T-helper 2 cell treated with Interferon-gamma antibody and Interleukin-4, amounts not matched to agents 100 ng/mL and 5 ng/mL, for 36 hours (primary cell): ENCODE results near the gene EPN3. TPM values are rescaled to one million over a fixed set of nuclear protein-coding genes. Genes with fewer than 3 reads are reported as not detected.

Experiments used
- intact Hi-C: fragments of 100-400 bp; cut with micrococcal nuclease; formaldehyde crosslinking; loops from one replicate; pipeline ENCODE4 v1.15.1; 2023
- total RNA-seq: library from RNA; stranded (reverse); gene quantifications from 2 replicates; pipeline ENCODE4 v1.2.3, GENCODE V29; 2022

Gene EPN3
- total RNA-seq, 1 donor from 2014 or later, result not detected

- intact Hi-C loops, result no loop called here
These were observed 32.4 kb downstream of the EPN3 start for GRCh38 chr17:50564916-50565315.

GRCh38 chr17:50565402-50566350 lies 33.1 kb downstream of the EPN3 start:
- intact Hi-C loops, result no loop called here

- intact Hi-C loops, result no loop called here
These were observed 34.4 kb downstream of the EPN3 start for GRCh38 chr17:50566886-50567285.

GRCh38 chr17:50568659-50569058 lies 36.1 kb downstream of the EPN3 start:
- intact Hi-C loops, result no loop called here

GRCh38 chr17:50569592-50569991 lies 37.1 kb downstream of the EPN3 start:
- intact Hi-C loops, result no loop called here

GRCh38 chr17:50570032-50570431 lies 37.5 kb downstream of the EPN3 start:
- intact Hi-C loops, result no loop called here

- intact Hi-C loops, result no loop called here
These were observed 38.0 kb downstream of the EPN3 start for GRCh38 chr17:50570528-50570927.

GRCh38 chr17:50571681-50572080 lies 39.1 kb downstream of the EPN3 start:
- intact Hi-C loops, result no loop called here

- intact Hi-C loops, result no loop called here
These were observed 40.0 kb downstream of the EPN3 start for GRCh38 chr17:50572541-50572940.

- intact Hi-C loops, result no loop called here
These were observed 41.5 kb downstream of the EPN3 start for GRCh38 chr17:50573866-50574611.

- intact Hi-C loops, result no loop called here
These were observed 43.2 kb downstream of the EPN3 start for GRCh38 chr17:50575581-50576210.

- intact Hi-C loops, result no loop called here
These were observed 44.3 kb downstream of the EPN3 start for GRCh38 chr17:50576864-50577263.

GRCh38 chr17:50577451-50577954 lies 45.0 kb downstream of the EPN3 start:
- intact Hi-C loops, result no loop called here

- intact Hi-C loops, result no loop called here
These were observed 45.6 kb downstream of the EPN3 start for GRCh38 chr17:50578173-50578572.

GRCh38 chr17:50579399-50579798 lies 46.9 kb downstream of the EPN3 start:
- intact Hi-C loops, result no loop called here

GRCh38 chr17:50580646-50581045 lies 48.1 kb downstream of the EPN3 start:
- intact Hi-C loops, result no loop called here

GRCh38 chr17:50581316-50581715 lies 48.8 kb downstream of the EPN3 start:
- intact Hi-C loops, result no loop called here

GRCh38 chr17:50582741-50583140 lies 50.2 kb downstream of the EPN3 start:
- intact Hi-C loops, result no loop called here

- intact Hi-C loops, result no loop called here
These were observed 51.1 kb downstream of the EPN3 start for GRCh38 chr17:50583641-50584040.

- intact Hi-C loops, result no loop called here
These were observed 51.6 kb downstream of the EPN3 start for GRCh38 chr17:50584116-50584515.

GRCh38 chr17:50584749-50585148 lies 52.2 kb downstream of the EPN3 start:
- intact Hi-C loops, result no loop called here

- intact Hi-C loops, result no loop called here
These were observed 52.8 kb downstream of the EPN3 start for GRCh38 chr17:50585346-50585745.
